Sigmoid colon (tissue), 3 donors: Measurements from ENCODE around the gene PGAP1.

Experiments used
- CTCF ChIP-seq, 4 experiments: fragments of 450-650 bp in 3 of 4; fragments of 200-600 bp in 1 of 4; IDR thresholded peaks; one replicate each; pipeline ENCODE4 v1.5.1; 2016 to 2019; ENCODE audit warnings: antibody characterized with exemption in 4 of 4, mild to moderate bottlenecking in 3 of 4, moderate library complexity in 2 of 4
- POLR2A ChIP-seq, 2 donors: fragments of 450-650 bp; IDR thresholded peaks; one replicate each; pipeline ENCODE4 v1.6.1; 2016; ENCODE audit warnings: antibody characterized with exemption in 2 of 2, mild to moderate bottlenecking in 2 of 2, moderate library complexity in 2 of 2

- no peak for TF ChIP-seq CTCF (IDR thresholded peaks at IDR 0.05)
- TF ChIP-seq POLR2A (IDR thresholded peaks at IDR 0.05) = no peak
Measured at GRCh38 chr2:196931555-196931954, 5.0 kb upstream of the PGAP1 start.
